Measurements from ENCODE around the gene HPSE2.

The HPSE2 gene

DNA sequence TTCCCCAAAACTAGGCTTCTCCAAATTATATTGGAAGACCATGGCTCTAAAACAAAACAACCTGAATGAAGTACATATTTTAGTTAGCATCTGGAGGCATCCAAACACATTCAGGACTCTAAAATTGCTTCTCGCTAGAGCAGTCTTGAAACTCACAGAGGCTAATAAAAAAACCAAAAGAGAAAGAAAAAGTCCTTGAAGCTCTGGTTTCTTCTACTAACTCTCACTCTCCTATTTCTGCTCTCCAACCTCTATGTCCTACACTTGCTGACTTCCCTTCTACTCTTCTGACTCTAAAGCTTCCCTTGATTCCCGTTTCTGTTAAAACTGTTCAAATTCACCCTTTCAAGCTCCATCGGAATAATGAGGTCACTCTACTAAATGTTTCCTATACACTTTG is 418.3 kb downstream of the HPSE2 start:
- H3K9ac ChIP-seq (ENCODE audit: insufficient read length, low read depth) = no peak overlapping the region
- H3K9me3 ChIP-seq (ENCODE audit: insufficient read depth, low read length) = no peaks in the 10 kb centered on the region
- DNase-seq (ENCODE audit: low read depth, low spot score) = no peak
- no peak overlapping the region for H3K4me3 ChIP-seq (ENCODE audit: insufficient read length, low read depth)
- TF ChIP-seq YY1 (IDR thresholded peaks at IDR 0.05; ENCODE audit: insufficient read depth, insufficient read length) (no peak), ZNF274 (IDR thresholded peaks at IDR 0.05; ENCODE audit: low read depth, low read length) (no peak), SUZ12 (IDR thresholded peaks at IDR 0.05; ENCODE audit: extremely low read depth, insufficient read depth, insufficient read length) (no peak)
- H3K36me3 ChIP-seq (ENCODE audit: insufficient read depth, insufficient read length, low read length) = no peaks in the 10 kb centered on the region
- H3K27me3 ChIP-seq (ENCODE audit: insufficient read depth, insufficient read length) = no peaks in the 10 kb centered on the region
- H3K4me1 ChIP-seq (ENCODE audit: insufficient read depth, insufficient read length) = no peaks in the 10 kb centered on the region

DNA sequence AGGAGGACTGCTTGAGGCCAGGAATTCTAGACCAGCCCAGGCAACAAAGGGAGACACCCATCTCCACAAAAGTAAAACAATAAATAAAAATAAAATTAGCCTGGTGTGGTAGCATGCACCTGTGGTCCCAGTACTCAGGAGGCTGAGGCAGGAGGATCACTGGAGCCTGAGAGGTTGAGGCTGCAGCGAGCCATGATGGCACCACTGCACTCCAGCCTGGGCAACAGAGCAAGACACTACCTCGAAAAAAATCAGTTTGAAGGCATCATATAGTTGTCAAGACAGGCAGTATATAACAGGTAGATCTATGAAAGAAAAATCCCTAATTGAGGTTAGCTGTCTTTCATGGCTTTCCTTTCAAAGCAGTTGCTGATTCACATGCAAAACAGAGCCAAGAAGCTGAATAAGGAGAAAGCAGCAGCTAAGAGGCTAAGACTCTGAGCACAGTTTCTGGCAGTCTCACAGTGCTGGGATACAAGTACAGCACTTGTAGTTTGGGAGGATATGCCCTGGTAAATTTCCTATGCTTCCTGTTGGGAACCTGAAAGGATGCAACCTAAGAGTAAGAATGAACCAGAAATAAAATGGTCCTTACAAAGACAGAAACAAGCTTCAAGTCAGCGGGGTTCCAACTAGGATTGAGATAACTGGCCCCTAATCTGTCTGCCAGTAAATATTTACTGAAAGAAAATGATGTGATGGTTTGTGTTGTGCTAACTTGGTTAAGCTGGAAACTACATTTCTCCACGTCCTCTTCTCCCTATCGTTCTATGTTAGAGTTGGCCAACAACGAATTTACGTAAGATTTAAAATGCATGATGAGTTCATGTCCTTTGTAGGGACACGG is 420.4 kb downstream of the HPSE2 start:
- Histone ChIP-seq H3K36me3 (ENCODE audit: insufficient read depth, insufficient read length, low read length) (no peaks in the 10 kb centered on the region), H3K4me3 (ENCODE audit: insufficient read length, low read depth) (no peak overlapping the region), H3K9ac (ENCODE audit: insufficient read length, low read depth) (no peak overlapping the region), H3K9me3 (ENCODE audit: insufficient read depth, low read length) (no peaks in the 10 kb centered on the region), H3K27me3 (ENCODE audit: insufficient read depth, insufficient read length) (no peaks in the 10 kb centered on the region), H3K4me1 (ENCODE audit: insufficient read depth, insufficient read length) (no peaks in the 10 kb centered on the region)
- TF ChIP-seq SUZ12 (IDR thresholded peaks at IDR 0.05; ENCODE audit: extremely low read depth, insufficient read depth, insufficient read length) (no peak), YY1 (IDR thresholded peaks at IDR 0.05; ENCODE audit: insufficient read depth, insufficient read length) (no peak), ZNF274 (IDR thresholded peaks at IDR 0.05; ENCODE audit: low read depth, low read length) (no peak)
- peak; percentile 18 for DNase-seq (ENCODE audit: low read depth, low spot score)

DNA sequence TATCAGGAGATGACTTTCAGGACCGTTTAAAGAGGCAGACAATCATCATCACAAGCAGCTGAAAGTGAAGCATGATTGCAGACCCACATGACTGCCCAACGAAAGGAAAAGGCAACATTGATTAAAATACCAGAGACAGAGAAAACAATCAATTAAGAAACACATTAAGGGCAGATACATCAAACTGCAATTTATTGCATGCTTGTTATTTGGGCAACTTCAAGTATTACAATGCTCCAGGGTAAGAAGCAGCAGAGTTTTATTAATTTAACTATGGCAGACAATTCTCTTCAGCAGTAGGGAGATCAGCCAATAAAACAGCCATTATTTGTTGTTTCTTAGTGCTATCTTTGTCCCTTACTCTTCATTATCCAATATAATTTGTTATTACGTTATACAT is 421.2 kb downstream of the HPSE2 start:
- no peak overlapping the region for H3K9ac ChIP-seq (ENCODE audit: insufficient read length, low read depth)
- H3K36me3 ChIP-seq (ENCODE audit: insufficient read depth, insufficient read length, low read length) = no peaks in the 10 kb centered on the region
- DNase-seq (ENCODE audit: low read depth, low spot score) = no peak
- no peaks in the 10 kb centered on the region for H3K27me3 ChIP-seq (ENCODE audit: insufficient read depth, insufficient read length)
- H3K4me3 ChIP-seq (ENCODE audit: insufficient read length, low read depth) = no peak overlapping the region
- TF ChIP-seq ZNF274 (IDR thresholded peaks at IDR 0.05; ENCODE audit: low read depth, low read length) (no peak), YY1 (IDR thresholded peaks at IDR 0.05; ENCODE audit: insufficient read depth, insufficient read length) (no peak), SUZ12 (IDR thresholded peaks at IDR 0.05; ENCODE audit: extremely low read depth, insufficient read depth, insufficient read length) (no peak)
- no peaks in the 10 kb centered on the region for H3K9me3 ChIP-seq (ENCODE audit: insufficient read depth, low read length)
- no peaks in the 10 kb centered on the region for H3K4me1 ChIP-seq (ENCODE audit: insufficient read depth, insufficient read length)

DNA sequence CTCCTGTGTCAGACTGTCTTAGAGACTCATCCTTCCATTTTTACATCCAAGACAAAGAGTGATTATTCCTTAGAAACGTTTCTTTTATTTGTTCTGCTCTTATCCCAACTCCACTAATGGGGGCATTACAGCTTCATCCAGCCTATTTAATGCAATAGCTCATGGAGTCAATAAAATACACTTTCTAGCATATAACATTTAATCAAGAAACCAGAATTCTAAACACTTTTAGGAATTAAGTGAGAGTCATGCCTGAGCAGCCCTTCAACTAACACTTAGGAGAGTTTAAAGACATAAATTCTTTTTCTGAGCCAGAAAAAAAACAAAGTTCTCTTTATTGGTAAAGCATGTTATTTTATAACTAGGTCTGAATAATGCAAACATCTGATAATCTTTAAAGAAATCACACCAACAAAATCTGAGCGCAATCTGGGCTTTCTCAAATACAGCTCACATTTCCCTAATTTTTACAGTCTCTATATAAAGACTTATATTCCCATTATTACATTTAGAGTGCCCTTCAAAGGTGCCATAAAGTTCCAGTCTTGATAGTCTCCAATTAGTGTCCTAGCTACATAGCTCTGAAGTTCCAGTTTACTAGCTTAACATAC is 427.3 kb downstream of the HPSE2 start:
- no peak for TF ChIP-seq ZNF274 (IDR thresholded peaks at IDR 0.05; ENCODE audit: low read depth, low read length)
- no peak for TF ChIP-seq SUZ12 (IDR thresholded peaks at IDR 0.05; ENCODE audit: extremely low read depth, insufficient read depth, insufficient read length)
- no peak for TF ChIP-seq YY1 (IDR thresholded peaks at IDR 0.05; ENCODE audit: insufficient read depth, insufficient read length)
- no peak overlapping the region for H3K9ac ChIP-seq (ENCODE audit: insufficient read length, low read depth)
- no peak for DNase-seq (ENCODE audit: low read depth, low spot score)
- H3K9me3 ChIP-seq (ENCODE audit: insufficient read depth, low read length) = no peaks in the 10 kb centered on the region
- H3K4me1 ChIP-seq (ENCODE audit: insufficient read depth, insufficient read length) = no peaks in the 10 kb centered on the region
- H3K27me3 ChIP-seq (ENCODE audit: insufficient read depth, insufficient read length) = no peaks in the 10 kb centered on the region
- H3K4me3 ChIP-seq (ENCODE audit: insufficient read length, low read depth) = no peak overlapping the region
- H3K36me3 ChIP-seq (ENCODE audit: insufficient read depth, insufficient read length, low read length) = no peaks in the 10 kb centered on the region

DNA sequence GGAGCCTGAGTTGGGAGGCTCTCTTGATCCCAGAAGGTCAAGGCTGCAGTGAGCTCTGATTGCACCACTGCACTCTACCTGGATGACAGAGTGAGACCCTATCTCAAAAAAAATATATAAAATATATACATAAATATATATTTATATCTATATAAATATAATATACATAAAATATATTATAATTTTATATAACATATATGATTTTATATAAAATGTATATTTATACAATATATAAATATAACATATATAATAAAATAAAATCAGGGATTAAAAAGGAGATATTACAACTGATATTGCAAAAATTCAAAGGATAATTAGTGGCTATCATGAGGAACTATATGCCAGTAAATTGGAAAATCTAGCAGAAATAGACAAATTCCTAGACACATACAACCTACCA is 435.4 kb downstream of the HPSE2 start:
- no peak for DNase-seq (ENCODE audit: low read depth, low spot score)
- no peak overlapping the region for H3K9ac ChIP-seq (ENCODE audit: insufficient read length, low read depth)
- no peaks in the 10 kb centered on the region for H3K36me3 ChIP-seq (ENCODE audit: insufficient read depth, insufficient read length, low read length)
- no peaks in the 10 kb centered on the region for H3K9me3 ChIP-seq (ENCODE audit: insufficient read depth, low read length)
- H3K4me3 ChIP-seq (ENCODE audit: insufficient read length, low read depth) = no peak overlapping the region
- no peaks in the 10 kb centered on the region for H3K27me3 ChIP-seq (ENCODE audit: insufficient read depth, insufficient read length)
- no peaks in the 10 kb centered on the region for H3K4me1 ChIP-seq (ENCODE audit: insufficient read depth, insufficient read length)
- no peak for TF ChIP-seq ZNF274 (IDR thresholded peaks at IDR 0.05; ENCODE audit: low read depth, low read length)
- TF ChIP-seq SUZ12 (IDR thresholded peaks at IDR 0.05; ENCODE audit: extremely low read depth, insufficient read depth, insufficient read length) = no peak
- no peak for TF ChIP-seq YY1 (IDR thresholded peaks at IDR 0.05; ENCODE audit: insufficient read depth, insufficient read length)

DNA sequence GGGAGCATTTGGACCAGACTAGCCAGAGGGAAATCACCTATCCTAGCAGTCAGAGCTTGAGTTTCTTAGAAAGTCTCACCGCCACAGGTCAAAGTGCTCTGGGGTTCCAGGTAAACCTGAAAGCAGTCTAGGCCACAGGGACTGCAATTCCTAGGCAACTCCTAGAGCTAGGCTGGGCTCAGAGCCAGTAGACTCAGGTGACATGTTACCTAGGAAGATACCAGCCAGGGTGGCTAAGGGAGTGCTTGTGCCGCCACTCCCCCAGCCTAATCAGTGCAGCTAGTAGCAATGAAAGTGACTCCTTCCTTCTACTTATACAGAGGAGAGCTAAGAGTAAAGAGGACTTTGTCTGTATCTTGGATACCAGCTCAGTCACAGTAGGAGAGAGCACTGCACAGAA is 440.2 kb downstream of the HPSE2 start:
- Histone ChIP-seq H3K27me3 (ENCODE audit: insufficient read depth, insufficient read length) (no peaks in the 10 kb centered on the region), H3K4me1 (ENCODE audit: insufficient read depth, insufficient read length) (no peaks in the 10 kb centered on the region), H3K9ac (ENCODE audit: insufficient read length, low read depth) (no peak overlapping the region), H3K36me3 (ENCODE audit: insufficient read depth, insufficient read length, low read length) (no peaks in the 10 kb centered on the region), H3K9me3 (ENCODE audit: insufficient read depth, low read length) (no peaks in the 10 kb centered on the region), H3K4me3 (ENCODE audit: insufficient read length, low read depth) (no peak overlapping the region)
- TF ChIP-seq YY1 (IDR thresholded peaks at IDR 0.05; ENCODE audit: insufficient read depth, insufficient read length) (no peak), ZNF274 (IDR thresholded peaks at IDR 0.05; ENCODE audit: low read depth, low read length) (no peak), SUZ12 (IDR thresholded peaks at IDR 0.05; ENCODE audit: extremely low read depth, insufficient read depth, insufficient read length) (no peak)
- no peak for DNase-seq (ENCODE audit: low read depth, low spot score)

DNA sequence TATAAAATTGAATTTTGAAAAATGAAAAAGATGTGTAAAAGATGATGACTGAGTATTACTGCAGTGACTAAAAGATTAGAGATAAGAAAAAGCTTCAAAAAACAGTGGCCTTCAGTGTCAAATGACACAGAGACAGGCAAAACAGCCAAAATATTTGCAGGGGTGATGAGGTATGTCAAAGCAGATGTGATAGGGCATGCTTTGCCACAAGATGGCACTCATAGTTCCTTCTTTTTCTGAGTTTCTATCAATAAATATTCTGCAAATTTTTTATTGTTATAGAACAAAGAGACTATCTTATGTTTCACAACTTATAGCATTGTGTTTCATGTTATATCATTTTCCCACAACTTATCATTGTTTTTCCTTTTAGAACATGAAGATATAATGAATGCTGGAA is 444.8 kb downstream of the HPSE2 start:
- H3K4me1 ChIP-seq (ENCODE audit: insufficient read depth, insufficient read length) = no peaks in the 10 kb centered on the region

More for the DNA sequence above, 444.8 kb downstream of the HPSE2 start:
- Histone ChIP-seq H3K36me3 (ENCODE audit: insufficient read depth, insufficient read length, low read length) (no peaks in the 10 kb centered on the region), H3K4me3 (ENCODE audit: insufficient read length, low read depth) (no peak overlapping the region), H3K9me3 (ENCODE audit: insufficient read depth, low read length) (no peaks in the 10 kb centered on the region), H3K9ac (ENCODE audit: insufficient read length, low read depth) (no peak overlapping the region), H3K27me3 (ENCODE audit: insufficient read depth, insufficient read length) (no peaks in the 10 kb centered on the region)
- TF ChIP-seq YY1 (IDR thresholded peaks at IDR 0.05; ENCODE audit: insufficient read depth, insufficient read length) (no peak), SUZ12 (IDR thresholded peaks at IDR 0.05; ENCODE audit: extremely low read depth, insufficient read depth, insufficient read length) (no peak), ZNF274 (IDR thresholded peaks at IDR 0.05; ENCODE audit: low read depth, low read length) (no peak)
- peak; percentile 1 for DNase-seq (ENCODE audit: low read depth, low spot score)

Data from NT2/D1 (cell line).